DND-41 (cell line): ENCODE results near the gene GARIN1A.
"Not testable (repeated sequence)": the region's sequence is repeated elsewhere in the genome, so short reads cannot be mapped to it uniquely, and the experiment has no call there.

ENCODE experiments used
- EZH2 ChIP-seq: IDR thresholded peaks from 3 replicates; pipeline ENCODE4 v1.6.1; 2012; ENCODE audit warnings: borderline replicate concordance, low read depth, mild to moderate bottlenecking, moderate library complexity, low read length, inconsistent platforms; ENCODE audit not compliant: severe bottlenecking
- TF ChIP-seq, protein P1 (sequence below): IDR thresholded peaks from 2 replicates; pipeline ENCODE4 v1.5.1; 2012; ENCODE audit warnings: borderline replicate concordance, low read length, moderate library complexity, mild to moderate bottlenecking; ENCODE audit not compliant: poor library complexity, severe bottlenecking; ENCODE audit errors: extremely low read depth

DNA sequence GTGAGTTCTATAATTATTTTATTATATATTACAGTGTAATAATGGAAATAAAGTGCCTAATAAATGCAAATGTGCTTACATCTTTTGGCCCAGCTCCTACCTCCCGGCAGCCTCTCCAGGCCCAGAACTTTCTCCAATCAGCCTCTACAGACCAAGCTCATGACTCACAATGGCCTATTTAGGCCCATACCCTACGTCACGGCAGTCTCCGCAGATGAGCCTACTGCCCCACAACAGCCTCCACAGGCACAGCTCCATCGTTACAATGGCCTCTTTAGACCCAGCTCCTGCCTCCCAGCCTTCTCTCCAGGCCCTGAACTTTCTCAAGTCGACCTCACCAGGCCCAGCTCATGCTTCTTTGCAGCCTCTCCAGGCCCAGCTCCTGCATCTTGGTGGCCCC lies 21.0 kb upstream of the GARIN1A start:
- TF ChIP-seq, protein P1, sequence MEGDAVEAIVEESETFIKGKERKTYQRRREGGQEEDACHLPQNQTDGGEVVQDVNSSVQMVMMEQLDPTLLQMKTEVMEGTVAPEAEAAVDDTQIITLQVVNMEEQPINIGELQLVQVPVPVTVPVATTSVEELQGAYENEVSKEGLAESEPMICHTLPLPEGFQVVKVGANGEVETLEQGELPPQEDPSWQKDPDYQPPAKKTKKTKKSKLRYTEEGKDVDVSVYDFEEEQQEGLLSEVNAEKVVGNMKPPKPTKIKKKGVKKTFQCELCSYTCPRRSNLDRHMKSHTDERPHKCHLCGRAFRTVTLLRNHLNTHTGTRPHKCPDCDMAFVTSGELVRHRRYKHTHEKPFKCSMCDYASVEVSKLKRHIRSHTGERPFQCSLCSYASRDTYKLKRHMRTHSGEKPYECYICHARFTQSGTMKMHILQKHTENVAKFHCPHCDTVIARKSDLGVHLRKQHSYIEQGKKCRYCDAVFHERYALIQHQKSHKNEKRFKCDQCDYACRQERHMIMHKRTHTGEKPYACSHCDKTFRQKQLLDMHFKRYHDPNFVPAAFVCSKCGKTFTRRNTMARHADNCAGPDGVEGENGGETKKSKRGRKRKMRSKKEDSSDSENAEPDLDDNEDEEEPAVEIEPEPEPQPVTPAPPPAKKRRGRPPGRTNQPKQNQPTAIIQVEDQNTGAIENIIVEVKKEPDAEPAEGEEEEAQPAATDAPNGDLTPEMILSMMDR: not testable (repeated sequence)
- not testable (repeated sequence) for TF ChIP-seq EZH2
